ENCODE results near the gene NPTXR.

NPTXR gene

GRCh38 chr22:38795569-38795968 is 48.3 kb downstream of the NPTXR start:
- peaks cover 4% of the 10 kb centered on the region for H3K4me1 ChIP-seq (ENCODE audit: control insufficient read depth, insufficient read depth, low read length)
- H3K4me3 ChIP-seq (ENCODE audit: low read length), result no peak overlapping the region
- H3K9ac ChIP-seq (ENCODE audit: low read length), result no peak overlapping the region
- H3K36me3 ChIP-seq (ENCODE audit: control insufficient read depth, insufficient read depth, low read length), result no peaks in the 10 kb centered on the region
- peaks cover 3% of the 10 kb centered on the region for H3K27me3 ChIP-seq (ENCODE audit: control insufficient read depth, insufficient read depth, low read length)
- H3K9me3 ChIP-seq (ENCODE audit: control insufficient read depth, low read length), result no peaks in the 10 kb centered on the region

GRCh38 chr22:38793721-38794466 is 49.9 kb downstream of the NPTXR start, which contains the start of gene DNAL4:
TSS of gene DNAL4 (minus strand) at chr22:38794143. CDS start at chr22:38782731, 11,412 bp downstream.
- peak within 1 kb of the TSS; percentile 32 for H3K4me3 ChIP-seq (ENCODE audit: low read length)
- H3K9ac ChIP-seq (ENCODE audit: low read length), result peak within 1 kb of the TSS; percentile 75
- H3K9me3 ChIP-seq (ENCODE audit: control insufficient read depth, low read length), result no peaks in the 10 kb centered on the region
- H3K27me3 ChIP-seq (ENCODE audit: control insufficient read depth, insufficient read depth, low read length), result peaks cover 3% of the 10 kb centered on the region
- H3K4me1 ChIP-seq (ENCODE audit: control insufficient read depth, insufficient read depth, low read length), result peaks cover 7% of the 10 kb centered on the region
- no peaks in the 10 kb centered on the region for H3K36me3 ChIP-seq (ENCODE audit: control insufficient read depth, insufficient read depth, low read length)

GRCh38 chr22:38793317-38793716 is 50.5 kb downstream of the NPTXR start:
- Histone ChIP-seq H3K27me3 (ENCODE audit: control insufficient read depth, insufficient read depth, low read length) (peaks cover 3% of the 10 kb centered on the region), H3K4me3 (ENCODE audit: low read length) (peak overlapping the region; percentile 32), H3K9me3 (ENCODE audit: control insufficient read depth, low read length) (no peaks in the 10 kb centered on the region), H3K9ac (ENCODE audit: low read length) (peak overlapping the region; percentile 75), H3K36me3 (ENCODE audit: control insufficient read depth, insufficient read depth, low read length) (no peaks in the 10 kb centered on the region), H3K4me1 (ENCODE audit: control insufficient read depth, insufficient read depth, low read length) (peaks cover 13% of the 10 kb centered on the region)

DNA sequence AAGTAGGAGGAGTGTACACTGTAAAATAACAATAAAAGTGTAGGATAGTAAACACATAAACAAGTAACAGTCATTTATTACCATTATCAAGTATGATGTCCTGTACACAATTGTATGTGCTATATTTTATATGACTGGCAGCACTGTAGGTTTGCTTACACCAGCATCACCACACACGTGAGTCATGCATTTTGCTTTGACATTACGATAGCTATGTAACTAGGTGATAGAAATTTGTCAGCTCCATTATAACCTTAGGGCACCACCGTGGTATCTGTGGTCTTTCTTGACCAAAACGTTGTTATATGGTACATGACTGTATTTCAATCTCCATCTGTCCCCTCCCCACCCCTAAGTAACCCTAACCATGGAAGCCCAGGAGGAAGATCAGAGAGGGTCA is 51.0 kb downstream of the NPTXR start:
- Histone ChIP-seq H3K9me3 (ENCODE audit: control insufficient read depth, low read length) (no peaks in the 10 kb centered on the region), H3K27me3 (ENCODE audit: control insufficient read depth, insufficient read depth, low read length) (peaks cover 3% of the 10 kb centered on the region), H3K4me3 (ENCODE audit: low read length) (peak overlapping the region; percentile 32), H3K9ac (ENCODE audit: low read length) (peak overlapping the region; percentile 75), H3K4me1 (ENCODE audit: control insufficient read depth, insufficient read depth, low read length) (peaks cover 17% of the 10 kb centered on the region), H3K36me3 (ENCODE audit: control insufficient read depth, insufficient read depth, low read length) (no peaks in the 10 kb centered on the region)

GRCh38 chr22:38789606-38790005 is 54.2 kb downstream of the NPTXR start:
- no peak overlapping the region for H3K4me3 ChIP-seq (ENCODE audit: low read length)
- no peaks in the 10 kb centered on the region for H3K27me3 ChIP-seq (ENCODE audit: control insufficient read depth, insufficient read depth, low read length)
- no peaks in the 10 kb centered on the region for H3K9me3 ChIP-seq (ENCODE audit: control insufficient read depth, low read length)
- H3K36me3 ChIP-seq (ENCODE audit: control insufficient read depth, insufficient read depth, low read length), result no peaks in the 10 kb centered on the region
- no peak overlapping the region for H3K9ac ChIP-seq (ENCODE audit: low read length)
- peaks cover 17% of the 10 kb centered on the region for H3K4me1 ChIP-seq (ENCODE audit: control insufficient read depth, insufficient read depth, low read length)

- Histone ChIP-seq H3K4me1 (ENCODE audit: control insufficient read depth, insufficient read depth, low read length) (peaks cover 13% of the 10 kb centered on the region), H3K27me3 (ENCODE audit: control insufficient read depth, insufficient read depth, low read length) (no peaks in the 10 kb centered on the region), H3K9ac (ENCODE audit: low read length) (no peak overlapping the region), H3K4me3 (ENCODE audit: low read length) (no peak overlapping the region), H3K36me3 (ENCODE audit: control insufficient read depth, insufficient read depth, low read length) (no peaks in the 10 kb centered on the region), H3K9me3 (ENCODE audit: control insufficient read depth, low read length) (no peaks in the 10 kb centered on the region)
These were observed 55.0 kb downstream of the NPTXR start for GRCh38 chr22:38788846-38789245.

GRCh38 chr22:38788021-38788816 is 55.6 kb downstream of the NPTXR start:
- Histone ChIP-seq H3K4me1 (ENCODE audit: control insufficient read depth, insufficient read depth, low read length) (peaks cover 13% of the 10 kb centered on the region), H3K36me3 (ENCODE audit: control insufficient read depth, insufficient read depth, low read length) (no peaks in the 10 kb centered on the region), H3K27me3 (ENCODE audit: control insufficient read depth, insufficient read depth, low read length) (no peaks in the 10 kb centered on the region), H3K9me3 (ENCODE audit: control insufficient read depth, low read length) (no peaks in the 10 kb centered on the region), H3K4me3 (ENCODE audit: low read length) (no peak overlapping the region), H3K9ac (ENCODE audit: low read length) (no peak overlapping the region)

DNA sequence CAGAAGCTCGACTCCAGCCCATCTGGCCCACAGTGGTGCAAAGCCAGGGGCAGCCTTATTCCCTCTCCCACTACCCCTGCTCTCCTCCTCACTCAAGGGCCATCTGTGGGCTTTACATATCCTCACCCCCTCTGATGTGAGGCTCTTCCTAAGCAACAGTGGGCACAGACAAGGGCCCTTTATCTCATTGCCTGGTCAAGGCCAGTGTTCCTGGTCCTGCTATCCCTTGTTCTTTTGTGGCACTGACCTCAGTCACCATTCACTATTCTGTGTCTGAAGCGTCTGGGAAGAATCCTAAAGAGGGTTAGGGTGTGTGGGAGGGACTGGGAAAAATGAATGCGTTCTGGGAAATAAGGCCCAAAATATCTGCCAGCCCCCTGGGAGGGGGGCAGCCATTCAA is 57.2 kb downstream of the NPTXR start:
- Histone ChIP-seq H3K27me3 (ENCODE audit: control insufficient read depth, insufficient read depth, low read length) (no peaks in the 10 kb centered on the region), H3K4me3 (ENCODE audit: low read length) (no peak overlapping the region), H3K4me1 (ENCODE audit: control insufficient read depth, insufficient read depth, low read length) (peaks cover 13% of the 10 kb centered on the region), H3K9ac (ENCODE audit: low read length) (no peak overlapping the region), H3K36me3 (ENCODE audit: control insufficient read depth, insufficient read depth, low read length) (no peaks in the 10 kb centered on the region), H3K9me3 (ENCODE audit: control insufficient read depth, low read length) (no peaks in the 10 kb centered on the region)

DNA sequence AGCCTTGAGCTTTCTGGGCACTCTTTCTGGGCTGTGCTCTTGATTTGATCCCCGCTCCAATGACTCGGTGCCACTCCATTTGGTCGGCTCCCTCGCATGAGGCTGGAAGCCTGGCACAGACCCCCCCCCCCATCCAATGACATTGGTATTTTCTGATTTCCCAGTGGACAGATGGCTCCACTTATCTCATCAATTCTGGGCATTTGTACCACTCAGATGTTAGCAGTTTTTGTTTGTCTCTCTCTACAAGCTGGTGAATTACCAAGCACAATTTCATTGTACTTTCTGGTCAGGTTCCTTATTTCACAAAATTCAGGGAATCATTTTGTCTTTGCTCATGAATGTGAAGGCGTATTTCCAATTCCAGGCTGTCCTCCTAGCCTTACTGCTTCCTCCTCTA is 59.0 kb downstream of the NPTXR start:
- H3K9ac ChIP-seq (ENCODE audit: low read length), result no peak overlapping the region
- peaks cover 13% of the 10 kb centered on the region for H3K4me1 ChIP-seq (ENCODE audit: control insufficient read depth, insufficient read depth, low read length)
- H3K36me3 ChIP-seq (ENCODE audit: control insufficient read depth, insufficient read depth, low read length), result no peaks in the 10 kb centered on the region
- H3K27me3 ChIP-seq (ENCODE audit: control insufficient read depth, insufficient read depth, low read length), result no peaks in the 10 kb centered on the region
- H3K9me3 ChIP-seq (ENCODE audit: control insufficient read depth, low read length), result no peaks in the 10 kb centered on the region
- no peak overlapping the region for H3K4me3 ChIP-seq (ENCODE audit: low read length)

DNA sequence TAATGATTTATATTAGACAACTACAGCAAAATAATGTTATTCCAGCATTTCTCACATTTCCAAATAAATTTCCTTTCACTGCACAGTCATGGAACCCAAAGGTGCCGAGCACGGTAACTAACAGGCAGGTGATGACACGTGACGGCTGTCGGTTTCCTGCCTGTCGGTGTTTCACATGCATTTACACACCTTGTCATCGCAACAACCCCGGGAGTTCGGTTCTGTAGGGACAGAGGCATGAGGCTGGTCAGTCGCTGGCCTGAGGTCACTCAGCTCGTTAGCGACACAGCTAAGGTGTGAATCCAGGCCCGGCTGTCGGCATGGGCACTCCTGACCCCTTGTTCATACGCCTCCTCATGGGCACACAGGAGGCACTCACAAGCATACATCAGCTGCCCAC is 59.8 kb downstream of the NPTXR start:
- Histone ChIP-seq H3K4me3 (ENCODE audit: low read length) (no peak overlapping the region), H3K9ac (ENCODE audit: low read length) (no peak overlapping the region), H3K9me3 (ENCODE audit: control insufficient read depth, low read length) (no peaks in the 10 kb centered on the region), H3K4me1 (ENCODE audit: control insufficient read depth, insufficient read depth, low read length) (peaks cover 11% of the 10 kb centered on the region), H3K36me3 (ENCODE audit: control insufficient read depth, insufficient read depth, low read length) (no peaks in the 10 kb centered on the region), H3K27me3 (ENCODE audit: control insufficient read depth, insufficient read depth, low read length) (no peaks in the 10 kb centered on the region)

GRCh38 chr22:38783095-38783615 is 60.7 kb downstream of the NPTXR start:
- no peak overlapping the region for H3K9ac ChIP-seq (ENCODE audit: low read length)
- no peaks in the 10 kb centered on the region for H3K36me3 ChIP-seq (ENCODE audit: control insufficient read depth, insufficient read depth, low read length)
- peaks cover 3% of the 10 kb centered on the region for H3K4me1 ChIP-seq (ENCODE audit: control insufficient read depth, insufficient read depth, low read length)
- H3K27me3 ChIP-seq (ENCODE audit: control insufficient read depth, insufficient read depth, low read length), result no peaks in the 10 kb centered on the region
- no peaks in the 10 kb centered on the region for H3K9me3 ChIP-seq (ENCODE audit: control insufficient read depth, low read length)
- no peak overlapping the region for H3K4me3 ChIP-seq (ENCODE audit: low read length)

DNA sequence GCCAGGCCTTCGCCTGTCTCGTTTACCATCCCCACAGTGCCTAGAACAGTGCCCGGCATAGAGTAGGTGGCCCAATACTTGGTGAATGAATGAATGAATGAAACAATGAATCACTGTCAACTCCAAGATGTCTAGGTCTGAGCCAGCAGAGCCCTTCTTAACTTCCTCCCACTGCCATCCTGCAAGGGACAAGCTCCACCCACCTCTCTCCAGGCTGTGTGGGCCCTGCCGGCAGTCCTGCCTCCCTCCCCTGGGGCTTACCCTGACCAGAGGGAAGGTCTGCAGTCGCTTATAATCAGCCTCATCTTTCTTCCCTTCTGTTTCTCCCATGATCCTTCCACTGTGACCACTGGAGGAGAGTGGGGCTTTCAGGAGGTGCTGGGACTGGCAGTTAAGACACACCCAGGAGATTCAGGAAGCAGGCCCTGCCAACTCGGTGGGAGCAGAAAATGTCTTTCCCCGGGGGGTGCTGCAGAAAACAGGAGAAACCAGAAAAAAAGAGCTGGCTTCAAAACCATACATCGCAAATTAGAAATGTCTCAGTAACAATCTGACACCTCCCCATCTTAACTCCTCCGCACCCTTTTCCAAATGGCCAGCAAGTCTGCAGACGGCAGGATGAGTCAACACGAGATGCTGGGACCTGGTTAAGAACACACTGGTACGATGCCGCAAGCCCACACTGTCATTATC is 61.3 kb downstream of the NPTXR start:
- Histone ChIP-seq H3K9me3 (ENCODE audit: control insufficient read depth, low read length) (no peaks in the 10 kb centered on the region), H3K9ac (ENCODE audit: low read length) (no peak overlapping the region), H3K4me3 (ENCODE audit: low read length) (no peak overlapping the region), H3K36me3 (ENCODE audit: control insufficient read depth, insufficient read depth, low read length) (no peaks in the 10 kb centered on the region), H3K4me1 (ENCODE audit: control insufficient read depth, insufficient read depth, low read length) (no peaks in the 10 kb centered on the region), H3K27me3 (ENCODE audit: control insufficient read depth, insufficient read depth, low read length) (no peaks in the 10 kb centered on the region)

All from mucosa of stomach (tissue), 1 donor.